Measurements from ENCODE around the gene SSR4. TPM values are rescaled to one million over a fixed set of nuclear protein-coding genes. Genes with fewer than 3 reads are reported as not detected.

The SSR4 gene
- total RNA-seq, 2 experiments from 2014 or later = 133 to 145 TPM

DNA sequence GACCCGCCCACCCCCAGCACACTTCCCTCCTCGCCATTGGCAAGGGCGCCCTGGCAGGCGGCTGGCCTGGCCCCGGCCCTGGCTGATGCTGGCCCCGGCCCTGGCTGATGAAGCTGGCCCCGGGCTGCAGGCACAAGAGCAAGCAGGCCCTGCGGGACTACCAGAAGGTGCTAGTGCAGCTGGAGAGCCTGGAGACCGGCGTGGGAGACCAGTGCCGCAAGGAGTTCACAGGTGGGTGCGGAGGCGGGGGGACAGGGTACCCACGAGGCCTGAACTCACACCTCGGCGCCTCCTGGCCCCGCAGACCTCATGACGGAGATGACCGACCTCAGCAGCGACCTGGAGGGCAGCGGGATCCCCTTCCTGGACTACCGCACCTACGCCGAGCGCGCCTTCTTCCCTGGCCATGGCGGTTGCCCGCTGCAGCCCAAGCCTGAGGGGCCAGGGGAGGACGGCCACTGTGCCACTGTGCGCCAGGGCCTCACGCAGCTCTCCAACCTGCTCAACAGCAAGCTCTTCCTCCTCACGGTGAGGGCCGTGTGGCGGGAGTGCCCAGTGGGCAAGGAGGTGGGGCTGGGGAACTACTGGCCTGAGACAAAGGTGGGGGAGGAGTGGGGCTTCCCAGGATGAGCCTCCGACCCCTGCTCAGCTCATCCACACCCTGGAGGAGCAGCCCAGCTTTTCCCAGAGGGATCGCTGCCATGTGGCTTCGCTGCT lies 19.7 kb upstream of the SSR4 start:
- H3K4me3 Mint-ChIP-seq = no peak overlapping the region
- H3K36me3 Mint-ChIP-seq = no peaks in the 10 kb centered on the region
- DNase-seq = no peak
- H3K27ac Mint-ChIP-seq = no peak overlapping the region
- no peaks in the 10 kb centered on the region for H3K9me3 Mint-ChIP-seq
- H3K27me3 Mint-ChIP-seq = no peaks in the 10 kb centered on the region
- H3K4me1 Mint-ChIP-seq = no peaks in the 10 kb centered on the region

DNA sequence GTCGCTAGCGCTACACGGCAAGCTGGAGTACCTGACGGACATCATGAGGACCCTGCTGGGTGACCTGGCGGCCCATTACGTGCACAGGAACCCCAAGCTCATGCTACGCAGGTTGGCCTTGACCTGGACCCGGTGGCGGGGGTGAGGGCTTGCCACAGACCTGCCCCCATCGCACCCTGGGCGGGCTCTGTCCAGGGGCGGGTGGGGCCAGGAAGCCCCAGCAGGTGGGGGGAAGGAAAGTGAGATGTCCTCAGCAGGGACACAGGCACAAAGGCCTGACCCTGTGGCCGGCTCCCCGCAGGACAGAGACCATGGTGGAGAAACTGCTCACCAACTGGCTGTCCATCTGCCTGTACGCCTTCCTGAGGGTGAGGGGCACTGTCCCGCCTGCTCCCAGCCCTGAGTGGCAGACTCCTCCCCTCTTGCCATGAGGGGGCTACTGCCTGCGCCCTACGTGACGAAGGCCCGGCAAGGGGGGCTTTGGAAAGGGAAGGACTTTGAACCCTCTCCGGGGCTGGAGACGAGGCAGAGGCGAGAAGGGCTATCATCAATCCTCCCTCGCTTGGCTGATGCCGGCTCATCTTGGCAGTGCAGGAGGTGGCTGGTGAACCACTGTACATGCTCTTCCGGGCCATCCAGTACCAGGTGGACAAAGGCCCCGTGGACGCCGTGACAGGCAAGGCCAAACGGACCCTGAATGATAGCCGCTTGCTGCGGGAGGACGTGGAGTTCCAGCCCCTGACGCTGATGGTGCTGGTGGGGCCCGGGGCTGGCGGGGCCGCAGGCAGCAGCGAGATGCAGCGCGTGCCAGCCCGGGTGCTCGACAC lies 19.0 kb upstream of the SSR4 start:
- Mint-ChIP-seq H3K4me1 (no peaks in the 10 kb centered on the region), H3K36me3 (no peaks in the 10 kb centered on the region), H3K4me3 (no peak overlapping the region), H3K27ac (no peak overlapping the region), H3K9me3 (no peaks in the 10 kb centered on the region), H3K27me3 (no peaks in the 10 kb centered on the region)
- no peak for DNase-seq

DNA sequence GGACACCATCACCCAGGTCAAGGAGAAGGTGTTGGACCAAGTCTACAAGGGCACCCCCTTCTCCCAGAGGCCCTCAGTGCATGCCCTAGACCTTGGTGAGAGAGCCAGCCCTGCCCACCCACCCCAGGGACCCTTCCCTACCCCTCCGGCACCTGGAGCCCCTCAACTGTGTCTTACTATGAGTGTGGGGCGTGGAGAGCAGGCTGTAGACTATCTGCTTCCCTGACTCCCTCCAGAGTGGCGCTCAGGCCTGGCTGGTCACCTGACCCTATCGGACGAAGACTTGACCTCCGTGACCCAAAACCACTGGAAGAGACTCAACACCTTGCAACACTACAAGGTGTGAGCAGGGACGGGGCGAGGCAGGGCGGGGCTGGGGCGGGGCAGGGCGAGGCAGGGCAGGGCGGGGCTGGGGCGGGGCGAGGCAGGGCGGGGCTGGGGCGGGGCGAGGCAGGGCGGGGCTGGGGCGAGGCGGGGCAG lies 18.3 kb upstream of the SSR4 start:
- Mint-ChIP-seq H3K4me1 (no peaks in the 10 kb centered on the region), H3K27ac (no peak overlapping the region), H3K9me3 (no peaks in the 10 kb centered on the region), H3K36me3 (no peaks in the 10 kb centered on the region), H3K4me3 (no peak overlapping the region), H3K27me3 (no peaks in the 10 kb centered on the region)
- DNase-seq = no peak

DNA sequence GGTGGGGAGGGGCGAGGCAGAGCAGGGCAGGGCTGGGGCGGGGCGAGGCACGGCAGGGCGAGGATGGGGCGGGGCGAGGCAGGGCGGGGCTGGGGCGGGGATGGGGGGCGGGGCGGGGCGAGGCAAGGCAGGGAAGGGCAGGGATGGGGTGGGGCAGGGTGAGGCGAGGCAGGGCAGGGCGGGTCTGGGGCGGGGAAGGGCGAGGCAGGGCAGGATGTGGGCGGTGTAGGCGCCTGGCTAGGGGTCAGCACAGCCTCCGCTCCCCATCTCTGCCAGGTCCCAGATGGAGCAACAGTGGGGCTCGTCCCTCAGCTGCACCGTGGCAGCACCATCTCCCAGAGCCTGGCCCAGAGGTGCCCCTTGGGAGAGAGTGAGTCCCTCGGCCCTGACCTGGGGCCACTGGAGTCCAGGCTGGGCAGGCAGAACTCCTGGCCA lies 17.8 kb upstream of the SSR4 start:
- Mint-ChIP-seq H3K36me3 (no peaks in the 10 kb centered on the region), H3K4me3 (no peak overlapping the region), H3K4me1 (no peaks in the 10 kb centered on the region), H3K27ac (no peak overlapping the region), H3K9me3 (no peaks in the 10 kb centered on the region), H3K27me3 (no peaks in the 10 kb centered on the region)
- DNase-seq = no peak

DNA sequence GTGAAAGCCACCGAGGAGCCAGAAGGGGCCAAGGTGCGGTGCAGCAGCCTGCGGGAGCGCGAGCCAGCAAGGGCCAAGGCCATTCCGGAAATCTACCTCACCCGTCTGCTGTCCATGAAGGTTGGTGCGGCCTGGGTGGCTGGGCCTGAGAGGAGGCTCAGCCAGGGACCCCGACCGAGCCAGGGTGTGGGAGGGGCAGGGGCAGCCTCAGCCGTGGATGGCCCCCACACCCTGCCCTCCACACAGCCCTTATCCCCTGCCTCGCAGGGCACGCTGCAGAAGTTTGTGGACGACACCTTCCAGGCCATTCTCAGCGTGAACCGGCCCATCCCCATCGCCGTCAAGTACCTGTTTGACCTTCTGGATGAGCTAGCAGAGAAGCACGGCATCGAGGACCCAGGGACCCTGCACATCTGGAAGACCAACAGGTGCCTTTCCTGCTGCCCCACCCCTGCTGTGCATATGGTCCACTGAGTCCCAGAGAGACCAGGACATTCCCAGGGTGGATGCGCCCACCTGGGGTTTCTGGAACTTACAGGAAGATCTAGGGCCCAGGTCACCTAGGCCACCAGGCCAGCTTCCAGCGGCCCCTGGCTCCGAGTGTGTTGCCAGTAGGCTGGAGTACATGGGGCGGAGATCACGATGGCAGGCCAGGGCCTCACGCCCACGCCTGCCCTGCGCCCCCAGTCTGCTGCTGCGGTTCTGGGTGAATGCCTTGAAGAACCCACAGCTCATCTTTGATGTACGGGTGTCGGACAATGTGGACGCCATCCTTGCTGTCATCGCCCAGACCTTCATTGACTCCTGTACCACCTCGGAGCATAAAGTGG lies 17.0 kb upstream of the SSR4 start:
- H3K4me3 Mint-ChIP-seq = no peak overlapping the region

DNA sequence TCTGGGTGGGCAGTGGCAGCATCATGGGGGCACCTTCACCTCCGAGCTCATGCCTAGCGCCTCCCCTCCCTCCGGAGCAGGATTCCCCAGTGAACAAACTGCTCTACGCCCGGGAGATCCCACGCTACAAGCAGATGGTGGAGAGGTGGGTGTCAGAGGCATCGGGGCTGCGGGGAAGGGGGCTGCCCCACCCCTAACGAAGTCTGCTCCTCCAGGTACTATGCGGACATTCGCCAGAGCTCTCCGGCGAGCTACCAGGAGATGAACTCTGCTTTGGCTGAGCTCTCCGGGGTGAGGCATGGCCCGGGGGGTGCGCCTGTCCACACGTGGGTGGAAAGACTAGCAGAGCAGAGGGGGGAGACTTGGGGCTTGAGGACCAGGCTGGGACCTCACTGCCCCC lies 16.3 kb upstream of the SSR4 start:
- no peak for DNase-seq
- H3K4me3 Mint-ChIP-seq = no peak overlapping the region
- H3K27me3 Mint-ChIP-seq = no peaks in the 10 kb centered on the region

More for the DNA sequence above, 17.0 kb upstream of the SSR4 start:
- H3K36me3 Mint-ChIP-seq = no peaks in the 10 kb centered on the region
- H3K27me3 Mint-ChIP-seq = no peaks in the 10 kb centered on the region
- no peaks in the 10 kb centered on the region for H3K4me1 Mint-ChIP-seq
- no peak for DNase-seq
- H3K27ac Mint-ChIP-seq = no peak overlapping the region
- H3K9me3 Mint-ChIP-seq = no peaks in the 10 kb centered on the region

DNA sequence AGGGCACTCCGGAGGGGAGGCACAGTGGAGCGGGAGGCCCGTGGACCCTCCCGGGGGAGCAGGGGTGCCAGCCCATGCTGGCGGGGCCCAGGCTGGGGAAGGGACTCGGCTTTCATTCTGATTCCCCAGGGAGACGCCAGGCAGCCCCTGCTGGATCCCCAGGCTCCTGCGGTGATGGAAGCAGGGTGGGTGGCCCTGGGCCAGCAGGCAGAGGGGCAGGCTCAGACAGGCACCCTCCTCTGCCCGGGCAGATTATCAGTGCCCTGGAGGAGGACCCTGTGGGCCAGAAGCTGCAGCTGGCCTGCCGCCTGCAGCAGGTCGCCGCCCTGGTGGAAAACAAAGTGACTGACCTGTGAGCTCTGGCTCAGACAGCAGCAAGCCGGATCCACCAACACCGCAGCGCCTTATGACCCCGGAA lies 15.8 kb upstream of the SSR4 start:
- Mint-ChIP-seq H3K27ac (no peak overlapping the region), H3K9me3 (no peaks in the 10 kb centered on the region), H3K4me1 (no peaks in the 10 kb centered on the region), H3K36me3 (no peaks in the 10 kb centered on the region), H3K27me3 (no peaks in the 10 kb centered on the region), H3K4me3 (no peak overlapping the region)
- no peak for DNase-seq

More for the DNA sequence above, 16.3 kb upstream of the SSR4 start:
- no peak overlapping the region for H3K27ac Mint-ChIP-seq
- no peaks in the 10 kb centered on the region for H3K9me3 Mint-ChIP-seq
- no peaks in the 10 kb centered on the region for H3K4me1 Mint-ChIP-seq
- no peaks in the 10 kb centered on the region for H3K36me3 Mint-ChIP-seq

DNA sequence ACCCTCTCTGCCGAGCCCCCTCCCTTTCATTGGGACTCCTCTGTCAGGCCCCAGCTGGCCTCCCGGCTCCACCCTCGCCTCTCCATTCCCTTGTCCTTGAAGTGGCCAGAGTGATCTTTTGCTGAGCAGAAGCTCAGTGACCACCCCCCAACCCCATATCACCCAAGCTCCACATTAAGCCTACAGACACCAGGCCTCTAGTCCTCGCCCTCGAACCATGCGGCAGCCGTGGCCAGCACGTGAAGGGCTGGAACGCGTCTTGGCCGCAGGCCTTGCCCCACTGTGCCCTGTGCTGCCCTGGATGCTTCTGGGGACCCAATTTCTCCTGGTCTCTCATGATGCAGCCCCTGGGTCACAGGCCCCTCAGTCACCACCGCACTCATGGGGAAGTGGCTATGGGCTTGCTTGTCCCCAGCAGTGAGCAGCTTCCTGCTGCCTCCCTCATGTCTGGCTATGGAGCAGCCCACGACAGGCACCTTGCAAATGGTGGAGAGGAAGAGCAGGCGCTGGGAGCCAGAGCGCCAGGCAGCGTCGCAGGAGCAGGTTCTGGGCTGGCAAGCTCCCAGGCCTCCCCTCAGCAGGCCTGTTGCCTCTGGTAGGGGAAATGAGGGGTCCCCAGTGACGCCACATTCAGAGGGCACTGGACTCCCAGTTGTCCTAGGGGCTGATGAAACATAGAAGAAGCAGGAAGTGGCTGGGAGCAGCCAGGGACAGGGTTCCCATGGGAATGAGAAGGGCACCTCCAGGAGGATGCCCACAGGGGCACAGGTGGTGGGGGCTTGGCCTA lies 14.4 kb upstream of the SSR4 start:
- H3K27ac Mint-ChIP-seq = no peak overlapping the region
- DNase-seq = no peak
- H3K9me3 Mint-ChIP-seq = no peaks in the 10 kb centered on the region

DNA sequence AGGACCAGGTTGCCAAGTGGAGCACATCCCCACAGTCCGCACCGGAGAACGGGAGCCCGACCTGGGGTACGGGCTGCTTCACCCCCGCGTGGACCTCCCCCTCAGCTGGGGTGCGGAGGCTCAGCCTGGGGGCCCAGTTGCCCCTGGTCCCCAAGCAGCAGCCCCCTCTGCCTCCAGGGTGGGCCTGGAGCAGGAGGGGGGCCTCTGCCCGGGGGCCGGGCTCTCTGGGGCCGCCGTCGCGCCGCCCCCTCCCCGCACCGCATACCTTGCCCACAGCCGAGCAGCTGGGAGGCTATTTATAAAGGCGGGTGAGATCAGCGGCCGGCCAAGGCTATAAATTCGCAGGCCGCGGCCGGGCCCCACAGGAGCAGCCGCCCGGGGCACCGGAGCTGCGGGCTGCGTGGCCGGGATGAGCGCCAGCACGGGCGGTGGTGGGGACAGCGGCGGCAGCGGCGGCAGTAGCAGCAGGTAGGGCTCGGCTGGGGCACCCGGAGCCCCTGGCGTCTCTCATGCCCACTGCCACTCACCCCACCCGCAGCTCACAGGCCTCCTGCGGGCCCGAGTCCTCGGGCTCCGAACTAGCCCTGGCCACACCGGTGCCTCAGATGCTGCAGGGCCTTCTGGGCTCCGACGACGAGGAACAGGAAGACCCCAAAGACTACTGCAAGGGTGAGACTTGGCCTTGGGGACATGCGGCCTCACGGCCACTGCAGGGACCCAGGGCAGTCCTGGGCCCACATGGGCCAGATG lies 13.6 kb upstream of the SSR4 start, which contains the start of gene SRPK3:
Gene SRPK3 (plus strand): TSS at position 364 of the 750 bp plus-strand sequence. CDS start 46 bp downstream, at position 410.
- Mint-ChIP-seq H3K4me3 (no peak within 1 kb of the TSS), H3K27me3 (no peaks in the 10 kb centered on the region), H3K27ac (no peak within 1 kb of the TSS), H3K36me3 (no peaks in the 10 kb centered on the region), H3K4me1 (no peaks in the 10 kb centered on the region), H3K9me3 (no peaks in the 10 kb centered on the region)
- DNase-seq = no peak

More for the DNA sequence above, 14.4 kb upstream of the SSR4 start:
- Mint-ChIP-seq H3K4me3 (no peak overlapping the region), H3K27me3 (no peaks in the 10 kb centered on the region), H3K4me1 (no peaks in the 10 kb centered on the region), H3K36me3 (no peaks in the 10 kb centered on the region)

DNA sequence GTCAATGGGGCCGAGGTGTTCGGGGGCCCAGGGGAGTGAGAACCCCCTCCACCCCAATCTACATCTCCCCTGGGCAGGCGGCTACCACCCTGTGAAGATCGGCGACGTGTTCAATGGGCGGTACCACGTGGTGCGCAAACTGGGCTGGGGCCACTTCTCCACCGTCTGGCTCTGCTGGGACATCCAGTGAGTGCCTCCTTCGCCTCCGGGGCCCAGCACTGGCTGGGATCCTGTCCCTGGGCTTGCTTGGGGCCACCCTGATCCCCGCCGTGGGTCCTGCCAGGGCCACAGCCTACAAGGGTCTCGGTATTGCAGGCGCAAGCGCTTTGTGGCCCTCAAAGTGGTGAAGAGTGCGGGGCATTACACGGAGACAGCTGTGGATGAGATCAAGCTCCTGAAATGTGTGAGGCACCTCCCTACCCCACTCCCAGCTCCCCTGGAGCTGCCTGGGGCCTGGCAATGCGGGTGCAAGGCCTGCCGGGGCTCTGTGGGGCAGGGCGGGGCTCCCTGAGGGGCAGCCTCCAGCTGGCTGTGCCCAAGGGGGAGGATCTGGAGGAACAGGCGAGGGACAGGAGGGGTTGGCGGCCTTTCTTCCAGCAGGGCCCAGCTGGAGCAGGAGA lies 12.9 kb upstream of the SSR4 start:
- Mint-ChIP-seq H3K4me3 (no peak overlapping the region), H3K27me3 (no peaks in the 10 kb centered on the region), H3K9me3 (no peaks in the 10 kb centered on the region), H3K36me3 (no peaks in the 10 kb centered on the region), H3K4me1 (no peaks in the 10 kb centered on the region), H3K27ac (no peak overlapping the region)
- no peak for DNase-seq

DNA sequence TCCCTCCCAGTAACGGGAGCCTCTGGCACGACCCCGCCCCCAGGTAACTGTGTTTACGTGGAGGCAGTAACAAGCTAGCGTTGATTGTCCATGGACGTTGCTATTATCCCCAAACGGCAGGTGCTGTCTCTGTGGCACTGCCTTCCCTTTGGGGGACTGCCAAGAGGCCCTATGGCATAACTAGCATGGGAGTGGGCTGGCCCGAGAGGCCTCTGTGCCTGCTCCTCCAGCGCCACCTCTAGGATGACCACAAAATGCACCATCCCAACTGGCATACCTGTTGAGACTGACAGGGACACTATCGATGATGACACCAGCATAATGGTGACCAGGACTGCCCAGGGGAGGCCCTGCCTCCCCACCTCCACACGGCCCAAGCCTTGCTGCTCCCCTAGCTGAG lies 12.2 kb upstream of the SSR4 start:
- H3K36me3 Mint-ChIP-seq = no peaks in the 10 kb centered on the region
- H3K4me3 Mint-ChIP-seq = no peak overlapping the region
- no peak for DNase-seq
- no peak overlapping the region for H3K27ac Mint-ChIP-seq
- no peaks in the 10 kb centered on the region for H3K4me1 Mint-ChIP-seq
- H3K9me3 Mint-ChIP-seq = no peaks in the 10 kb centered on the region
- H3K27me3 Mint-ChIP-seq = no peaks in the 10 kb centered on the region

DNA sequence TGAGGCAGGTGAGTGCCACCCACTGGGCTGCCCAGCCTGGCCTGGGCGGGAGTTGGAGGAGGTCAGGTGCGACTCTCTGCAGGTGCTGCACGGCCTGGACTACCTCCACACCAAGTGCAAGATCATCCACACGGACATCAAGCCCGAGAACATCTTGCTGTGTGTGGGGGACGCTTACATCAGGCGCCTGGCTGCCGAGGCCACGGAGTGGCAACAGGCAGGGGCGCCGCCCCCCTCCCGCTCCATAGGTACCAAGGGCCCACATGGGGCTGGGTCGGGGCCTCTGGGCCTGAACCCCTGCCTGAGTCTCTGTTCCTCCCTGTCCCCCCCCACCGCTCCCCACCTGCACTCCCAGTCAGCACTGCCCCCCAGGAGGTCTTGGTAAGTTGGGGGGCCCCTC lies 11.6 kb upstream of the SSR4 start:
- Mint-ChIP-seq H3K27ac (no peak overlapping the region), H3K27me3 (no peaks in the 10 kb centered on the region), H3K4me1 (no peaks in the 10 kb centered on the region), H3K4me3 (no peak overlapping the region), H3K36me3 (no peaks in the 10 kb centered on the region), H3K9me3 (no peaks in the 10 kb centered on the region)
- no peak for DNase-seq

DNA sequence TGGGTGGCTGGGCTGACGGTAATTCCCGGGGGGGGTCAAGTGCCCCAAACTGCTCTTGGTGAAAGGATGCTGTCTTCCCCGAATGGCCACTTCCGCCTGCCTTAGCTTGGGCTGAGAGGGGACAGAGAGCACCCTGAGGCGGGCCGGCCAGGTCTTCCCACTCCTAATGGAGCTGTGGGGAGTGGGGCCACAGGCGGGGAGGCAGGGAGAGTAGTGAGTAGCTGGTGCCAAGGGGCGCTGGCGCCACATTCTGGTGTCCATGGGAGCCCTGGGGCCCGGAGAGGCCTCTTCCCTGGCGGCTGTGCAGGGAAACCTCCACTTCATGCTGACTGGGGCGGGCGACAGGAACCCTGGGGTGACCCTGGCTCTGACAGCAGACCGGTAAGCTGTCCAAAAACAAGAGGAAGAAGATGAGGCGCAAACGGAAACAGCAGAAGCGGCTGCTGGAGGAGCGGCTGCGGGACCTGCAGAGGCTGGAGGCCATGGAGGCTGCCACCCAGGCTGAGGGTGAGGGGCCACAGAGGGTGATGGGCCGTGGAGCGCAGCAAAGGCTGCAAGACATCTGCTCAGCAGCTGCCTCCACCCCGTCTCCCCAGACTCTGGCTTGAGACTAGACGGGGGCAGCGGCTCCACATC lies 11.0 kb upstream of the SSR4 start:
- Mint-ChIP-seq H3K4me3 (no peak overlapping the region), H3K4me1 (no peaks in the 10 kb centered on the region), H3K27ac (no peak overlapping the region), H3K36me3 (no peaks in the 10 kb centered on the region), H3K9me3 (no peaks in the 10 kb centered on the region), H3K27me3 (no peaks in the 10 kb centered on the region)
- DNase-seq = no peak
